Coronary artery (tissue), 2 donors: ENCODE data around the gene MEG3.

ENCODE experiments used
- DNase-seq: peaks from one replicate; pipeline ENCODE4 v3.0.0-alpha.2; 2017; ENCODE audit warnings: low spot score
- H3K27ac ChIP-seq, 2 donors: fragments of 200-600 bp; sonication (generic); one replicate each; pipeline ENCODE4 v1.5.1; 2016 to 2019
- H3K4me3 ChIP-seq: fragments of 200-600 bp; sonication (generic); 2 replicates; pipeline ENCODE4 v1.5.1; 2016; ENCODE audit warnings: mild to moderate bottlenecking, moderate library complexity
- CTCF ChIP-seq: fragments of 200-600 bp; sonication (generic); IDR thresholded peaks from one replicate; pipeline ENCODE4 v1.5.1; 2019; ENCODE audit warnings: antibody characterized with exemption

The MEG3 gene

GRCh38 chr14:100825713-100826331 is at the start of gene MEG3:
Gene MEG3 (plus strand): TSS chr14:100826118.
- DNase-seq: no peak
- Histone ChIP-seq H3K27ac (peak within 1 kb of the TSS in 1 of 2 donors; percentile 58), H3K4me3 (peak within 1 kb of the TSS; percentile 65)
- no peak for TF ChIP-seq CTCF

DNA sequence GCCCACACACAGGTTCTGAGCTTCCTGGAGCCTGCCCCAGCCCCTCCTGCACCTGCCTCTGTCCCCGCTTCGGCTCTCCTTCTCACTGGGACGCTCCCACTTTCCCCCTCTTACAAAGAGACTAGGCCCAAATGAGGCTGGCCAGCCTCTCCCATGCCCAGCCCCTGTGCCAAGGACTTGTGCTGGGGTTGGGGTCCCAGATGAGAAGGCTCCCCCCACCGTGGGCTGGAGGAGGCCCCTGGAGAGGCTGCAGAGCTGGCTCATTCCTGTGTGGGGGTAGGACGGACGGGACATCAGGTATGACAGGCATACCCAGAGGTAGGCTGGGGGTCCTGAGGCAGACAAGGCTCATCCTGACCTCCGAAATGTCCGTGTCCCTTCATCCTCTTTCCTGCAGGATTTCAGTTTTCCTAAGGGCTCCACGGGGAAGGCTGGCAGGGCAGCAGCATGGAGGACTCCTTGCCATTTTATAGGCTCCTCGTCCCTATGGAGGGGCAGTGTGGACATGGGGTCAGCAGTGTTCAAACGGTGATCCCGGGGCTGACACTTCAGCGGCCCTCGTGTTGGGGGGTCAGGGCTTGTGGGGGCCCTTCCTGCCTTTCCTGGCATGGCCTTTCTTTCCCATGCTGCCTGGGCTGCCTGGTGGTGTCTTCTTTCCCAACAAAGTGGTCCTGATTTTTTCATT is 49.1 kb upstream of the MEG3 start:
- no peak overlapping the region for H3K27ac ChIP-seq
- DNase-seq: peak; percentile 64

DNA sequence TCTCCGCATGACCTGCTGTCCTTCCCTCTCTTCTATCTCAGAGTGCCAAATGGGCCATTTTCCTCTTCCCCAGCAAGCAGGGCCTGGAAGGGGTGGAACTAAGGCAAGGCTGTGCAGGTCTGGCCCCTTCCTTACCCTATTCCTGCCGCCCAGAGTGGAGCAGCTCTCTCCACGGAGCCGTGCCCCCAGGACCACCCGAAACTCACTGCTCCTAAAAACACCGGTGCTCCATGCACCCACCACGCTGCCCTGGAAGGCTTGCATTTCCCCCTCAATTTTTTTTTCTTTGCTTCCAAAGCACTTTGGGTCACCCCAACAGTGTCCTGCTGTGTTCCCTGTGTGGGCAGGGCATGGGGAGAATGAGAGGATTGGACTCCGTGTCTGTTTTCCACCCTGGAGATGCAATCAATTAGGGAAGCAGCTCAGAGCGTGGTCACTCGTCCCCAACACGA is 48.5 kb upstream of the MEG3 start:
- H3K4me3 ChIP-seq: no peak overlapping the region
- DNase-seq: no peak
- no peak overlapping the region for H3K27ac ChIP-seq
- TF ChIP-seq CTCF: no peak

More for the DNA sequence above, 49.1 kb upstream of the MEG3 start:
- TF ChIP-seq CTCF: no peak
- no peak overlapping the region for H3K4me3 ChIP-seq

GRCh38 chr14:100777818-100778525 is 47.9 kb upstream of the MEG3 start:
- no peak for DNase-seq
- no peak overlapping the region for H3K27ac ChIP-seq
- no peak for TF ChIP-seq CTCF
- H3K4me3 ChIP-seq: no peak overlapping the region

- no peak for TF ChIP-seq CTCF
- no peak overlapping the region for H3K4me3 ChIP-seq
- no peak overlapping the region for H3K27ac ChIP-seq
- DNase-seq: no peak
These were observed 47.4 kb upstream of the MEG3 start for GRCh38 chr14:100778526-100778882.

DNA sequence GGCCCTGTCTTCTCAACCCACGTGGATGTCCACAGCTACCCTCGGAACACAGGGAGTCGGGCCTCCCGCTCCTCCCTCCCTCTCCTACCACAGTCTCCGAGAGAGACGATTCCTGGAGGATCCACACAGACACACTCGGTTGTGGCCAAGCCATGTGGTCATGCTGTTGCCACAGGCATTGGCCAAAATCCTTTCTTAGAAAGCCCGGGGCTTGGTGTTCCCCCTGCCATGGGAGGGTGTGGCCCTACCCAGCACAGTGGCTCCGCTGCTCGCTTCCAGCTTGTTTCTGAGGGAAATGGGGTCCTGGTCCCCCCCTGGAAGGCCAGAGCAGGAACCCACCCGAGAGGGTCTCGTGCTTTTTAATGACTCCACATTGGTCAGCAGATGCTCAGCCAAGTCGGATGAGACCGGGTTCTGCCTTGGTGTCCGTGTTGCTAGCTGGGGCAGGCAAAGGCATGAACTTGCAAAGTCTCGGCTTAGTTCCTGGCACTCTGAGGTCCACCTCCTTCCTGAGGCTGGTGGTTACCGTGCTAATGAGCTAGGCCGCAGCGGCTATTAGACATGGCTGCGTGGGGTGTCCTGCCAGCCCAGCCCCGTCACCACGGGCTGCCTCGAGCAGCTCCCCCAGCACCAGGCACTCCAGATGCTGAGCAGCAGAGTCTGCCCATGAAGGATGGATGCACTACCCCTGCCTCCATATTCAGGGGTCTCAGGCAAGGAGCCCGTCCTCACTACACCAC is 46.8 kb upstream of the MEG3 start:
- Histone ChIP-seq H3K4me3 (no peak overlapping the region), H3K27ac (no peak overlapping the region)
- no peak for DNase-seq
- no peak for TF ChIP-seq CTCF
